ENCODE measurements around the gene HOXD12. TPM values are rescaled to one million over a fixed set of nuclear protein-coding genes. Genes with fewer than 3 reads are reported as not detected.

The HOXD12 gene
- total RNA-seq, 2 experiments from 2014 or later = not detected

GRCh38 chr2:176138526-176138922 lies 38.9 kb downstream of the HOXD12 start:
- ChIA-PET CTCF (interaction anchor here (3.6 kb wide), 1 partner anchor 317 kb away, joined by 24 read pairs; no protein-coding TSS in a partner anchor), POLR2A (no interaction called here)

- ChIA-PET POLR2A (no interaction called here), CTCF (interaction anchor here (1.6 to 3.6 kb wide), 3 partner anchors 29 to 415 kb away, joined by 4 to 24 read pairs (median 4); no protein-coding TSS in a partner anchor)
Measured at GRCh38 chr2:176138923-176139660, 39.5 kb downstream of the HOXD12 start.

DNA sequence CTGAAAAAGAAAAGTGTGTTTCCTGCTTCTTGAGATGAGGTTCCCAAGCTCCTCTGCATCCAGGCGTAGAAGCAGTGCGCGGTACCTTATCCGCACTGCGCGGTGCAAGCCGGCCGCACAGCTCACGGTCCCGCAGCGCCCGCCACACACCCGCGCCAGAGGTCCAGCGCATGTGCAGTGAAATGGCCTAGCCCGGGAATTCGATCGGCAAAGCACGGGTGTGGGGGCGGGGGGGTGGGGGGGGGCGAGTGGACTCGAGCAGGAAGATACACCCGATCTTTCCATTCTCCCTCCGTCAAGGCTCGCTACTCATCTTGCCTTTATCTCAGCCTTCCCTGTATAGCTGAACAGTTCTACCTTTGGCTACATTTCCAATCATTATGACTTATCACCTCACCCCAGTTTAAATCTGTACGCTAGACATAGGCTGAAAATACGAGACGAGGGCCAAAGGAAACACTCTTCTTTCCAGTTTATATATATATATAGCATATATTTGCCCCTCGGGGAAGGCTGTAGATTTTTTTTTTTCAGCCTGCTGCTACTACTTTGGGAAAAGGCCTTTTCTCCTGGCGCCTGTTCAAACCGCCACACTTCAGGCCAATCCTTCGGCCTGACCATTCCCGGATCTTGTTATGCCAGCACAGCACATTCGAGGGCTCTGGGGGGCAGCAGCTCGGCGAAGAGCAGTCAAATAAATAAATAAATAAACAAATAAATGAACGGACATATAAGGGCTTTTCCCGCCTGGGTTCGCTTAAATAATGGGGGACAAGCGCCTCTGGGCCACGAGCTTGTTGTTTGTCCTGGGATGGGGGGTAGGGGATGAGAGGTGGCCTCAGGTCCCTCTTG lies 40.3 kb downstream of the HOXD12 start:
- POLR2A ChIA-PET = no interaction called here
- CTCF ChIA-PET = interaction anchor here (0.6 to 3.6 kb wide), 21 partner anchors 8 to 1008 kb away, joined by 3 to 24 read pairs (median 4); partner anchors contain the start of gene HOXD8

GRCh38 chr2:176140513-176141317 lies 41.1 kb downstream of the HOXD12 start:
- ChIA-PET POLR2A (no interaction called here), CTCF (interaction anchor here (0.6 to 3.6 kb wide), 22 partner anchors 9 to 1007 kb away, joined by 3 to 24 read pairs (median 4); partner anchors contain the start of gene HOXD8)

- ChIA-PET CTCF (interaction anchor here (1.3 kb wide), 1 partner anchor 15 kb away, joined by 3 read pairs; no protein-coding TSS in a partner anchor), POLR2A (no interaction called here)
Measured at GRCh38 chr2:176142281-176142680, 42.7 kb downstream of the HOXD12 start.

DNA sequence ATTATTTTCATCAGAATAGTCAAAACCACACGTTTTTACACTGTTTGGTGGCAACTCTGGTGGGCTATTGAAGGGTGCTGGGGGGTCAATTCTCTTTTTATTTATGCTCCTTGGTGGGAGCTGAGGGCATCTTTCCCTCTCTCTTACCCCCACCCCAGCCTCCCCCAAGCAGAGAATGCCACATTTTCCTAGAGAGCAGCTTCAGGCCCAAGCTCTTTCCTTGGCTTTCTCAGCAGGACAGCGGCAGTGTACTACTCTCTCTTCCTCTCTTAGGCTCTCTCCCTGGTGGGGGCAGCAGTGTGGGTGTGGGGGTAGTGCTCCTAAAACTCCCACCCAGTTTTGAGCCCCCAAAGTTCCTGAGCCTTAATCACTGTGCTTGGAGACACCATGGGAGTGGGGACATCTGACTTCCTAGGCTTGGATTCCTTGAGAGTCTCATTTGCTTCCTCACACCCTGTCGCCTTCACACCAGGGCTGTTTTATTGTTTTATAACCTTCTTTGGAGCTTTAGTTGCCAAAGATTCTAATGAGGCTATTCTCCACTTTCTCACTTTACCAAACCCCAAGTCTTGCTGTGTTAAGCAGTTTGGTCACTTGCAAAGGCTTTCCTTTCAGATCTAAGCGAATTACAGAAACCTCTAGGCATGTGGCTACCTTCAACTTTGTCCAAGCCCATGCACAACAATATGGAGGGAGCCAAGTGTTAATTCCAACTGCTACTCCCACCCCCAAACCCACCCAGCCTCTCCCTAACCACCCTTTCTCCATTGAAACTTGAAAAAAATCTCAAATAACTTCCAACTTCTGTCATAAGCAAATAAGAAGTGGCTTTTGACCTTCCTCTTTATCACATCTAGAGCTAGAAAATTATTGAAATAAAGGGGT lies 45.7 kb downstream of the HOXD12 start:
- CTCF ChIA-PET = interaction anchor here (1.6 kb wide), 1 partner anchor 18 kb away, joined by 4 read pairs; no protein-coding TSS in a partner anchor
- POLR2A ChIA-PET = no interaction called here

- CTCF ChIA-PET = interaction anchor here (1.6 kb wide), 1 partner anchor 19 kb away, joined by 4 read pairs; no protein-coding TSS in a partner anchor
- POLR2A ChIA-PET = no interaction called here
Measured at GRCh38 chr2:176146101-176146500, 46.5 kb downstream of the HOXD12 start.

- CTCF ChIA-PET = no interaction called here
- POLR2A ChIA-PET = no interaction called here
Measured at GRCh38 chr2:176146645-176147044, 47.0 kb downstream of the HOXD12 start.

DNA sequence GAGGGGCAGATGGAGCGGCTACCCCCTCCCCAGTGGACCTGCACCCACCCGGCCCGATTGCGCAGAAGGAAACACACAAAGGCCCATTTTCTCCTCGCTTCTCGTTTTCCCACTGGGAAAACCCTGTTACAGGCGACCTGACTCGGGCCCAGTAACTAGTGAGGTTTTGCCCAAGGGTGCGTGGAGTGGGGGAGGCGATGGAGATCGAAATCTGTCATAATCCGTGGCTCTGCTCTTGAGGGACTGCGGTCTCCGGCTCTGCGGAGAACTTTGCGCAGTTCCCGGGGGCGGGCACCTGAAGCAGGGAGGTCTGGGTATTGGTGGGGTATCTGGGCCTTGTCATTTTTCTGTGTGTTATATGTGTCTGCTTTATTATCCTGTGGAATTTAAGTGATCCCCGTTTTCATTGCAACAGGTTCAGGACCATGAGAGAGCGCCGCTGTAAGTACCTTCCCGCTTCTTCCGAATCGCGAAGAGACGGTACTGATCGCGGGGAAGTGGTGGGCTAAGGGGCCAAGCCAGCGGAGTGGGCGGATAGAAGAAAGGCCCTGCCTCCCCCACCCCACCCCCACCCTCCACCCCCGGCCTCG lies 47.7 kb downstream of the HOXD12 start:
- POLR2A ChIA-PET = no interaction called here
- CTCF ChIA-PET = interaction anchor here (0.8 kb wide), 1 partner anchor 491 kb away, joined by 3 read pairs; no protein-coding TSS in a partner anchor

GRCh38 chr2:176147800-176148496 lies 48.4 kb downstream of the HOXD12 start:
- CTCF ChIA-PET = interaction anchor here (0.8 kb wide), 1 partner anchor 491 kb away, joined by 3 read pairs; no protein-coding TSS in a partner anchor

GRCh38 chr2:176148751-176149421 lies 49.3 kb downstream of the HOXD12 start:
- ChIA-PET CTCF (no interaction called here), POLR2A (no interaction called here)

More at GRCh38 chr2:176147800-176148496, 48.4 kb downstream of the HOXD12 start:
- POLR2A ChIA-PET = interaction anchor here (0.6 kb wide), 1 partner anchor 197 kb away, joined by 4 read pairs; no protein-coding TSS in a partner anchor

GRCh38 chr2:176149481-176149938 lies 49.9 kb downstream of the HOXD12 start:
- CTCF ChIA-PET = no interaction called here
- POLR2A ChIA-PET = no interaction called here

- POLR2A ChIA-PET = no interaction called here
- CTCF ChIA-PET = no interaction called here
Measured at GRCh38 chr2:176149939-176150583, 50.5 kb downstream of the HOXD12 start.

- CTCF ChIA-PET = interaction anchor here (0.5 kb wide), 1 partner anchor 56 kb away, joined by 3 read pairs; no protein-coding TSS in a partner anchor
- POLR2A ChIA-PET = no interaction called here
Measured at GRCh38 chr2:176150584-176151441, 51.2 kb downstream of the HOXD12 start.

All from activated CD8-positive, alpha-beta memory T cell treated with anti-CD3 and anti-CD28 coated beads for 36 hours (primary cell).